OCI-LY3 (cell line): ENCODE measurements around the gene NDST1.

ENCODE experiments used
- EZH2phosphoT487 ChIP-seq: fragments of 200-600 bp; shearing (Covaris generic); IDR thresholded peaks from 2 replicates; pipeline ENCODE4 v1.6.1; 2018; ENCODE audit warnings: antibody characterized with exemption, mixed run types, low read depth
- TF ChIP-seq, protein P1 (sequence below): fragments of 200-600, 300-600 bp; sonication (generic); IDR thresholded peaks from 2 replicates; pipeline ENCODE4 v1.5.1; 2014; ENCODE audit warnings: antibody characterized with exemption, low read length, low read depth

DNA sequence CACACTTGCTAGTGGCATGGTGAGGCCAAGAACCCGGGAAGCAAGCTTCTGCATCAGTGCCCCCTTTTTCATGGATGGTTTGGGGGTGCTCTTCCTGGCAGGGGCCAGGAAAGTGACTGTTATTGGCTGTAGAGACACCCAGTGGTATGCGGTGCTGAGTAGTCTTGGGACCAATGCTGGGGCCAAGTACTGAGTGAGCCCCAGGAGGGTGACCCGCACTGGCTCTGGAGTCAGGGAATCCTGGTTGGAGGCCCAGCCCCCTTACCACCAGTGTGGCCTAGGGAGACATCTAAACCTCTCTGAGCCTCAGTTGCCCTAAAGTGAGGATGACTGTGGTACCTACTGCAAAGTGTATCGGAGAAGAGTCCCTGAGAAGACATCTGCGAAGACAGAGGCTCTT, 91.3 kb downstream of the NDST1 start:
- TF ChIP-seq, protein P1, sequence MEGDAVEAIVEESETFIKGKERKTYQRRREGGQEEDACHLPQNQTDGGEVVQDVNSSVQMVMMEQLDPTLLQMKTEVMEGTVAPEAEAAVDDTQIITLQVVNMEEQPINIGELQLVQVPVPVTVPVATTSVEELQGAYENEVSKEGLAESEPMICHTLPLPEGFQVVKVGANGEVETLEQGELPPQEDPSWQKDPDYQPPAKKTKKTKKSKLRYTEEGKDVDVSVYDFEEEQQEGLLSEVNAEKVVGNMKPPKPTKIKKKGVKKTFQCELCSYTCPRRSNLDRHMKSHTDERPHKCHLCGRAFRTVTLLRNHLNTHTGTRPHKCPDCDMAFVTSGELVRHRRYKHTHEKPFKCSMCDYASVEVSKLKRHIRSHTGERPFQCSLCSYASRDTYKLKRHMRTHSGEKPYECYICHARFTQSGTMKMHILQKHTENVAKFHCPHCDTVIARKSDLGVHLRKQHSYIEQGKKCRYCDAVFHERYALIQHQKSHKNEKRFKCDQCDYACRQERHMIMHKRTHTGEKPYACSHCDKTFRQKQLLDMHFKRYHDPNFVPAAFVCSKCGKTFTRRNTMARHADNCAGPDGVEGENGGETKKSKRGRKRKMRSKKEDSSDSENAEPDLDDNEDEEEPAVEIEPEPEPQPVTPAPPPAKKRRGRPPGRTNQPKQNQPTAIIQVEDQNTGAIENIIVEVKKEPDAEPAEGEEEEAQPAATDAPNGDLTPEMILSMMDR = no peak
- TF ChIP-seq EZH2phosphoT487 = no peak
